Upper lobe of left lung (tissue), 6 donors: ENCODE measurements around the gene FAM53A. TPM values are rescaled to one million over a fixed set of nuclear protein-coding genes. Genes with fewer than 3 reads are reported as not detected.

Source experiments
- ATAC-seq, 2 donors: fragments of 200-7000 bp; cut with Tn5 transposase; one replicate each; pipeline ENCODE4 v1.9.1; 2022; ENCODE audit warnings: mild to moderate bottlenecking in 2 of 2, moderate library complexity in 2 of 2; ENCODE audit not compliant: low FRiP score in 2 of 2
- DNase-seq, 2 donors: peaks; one replicate each; pipeline ENCODE4 v3.0.0-alpha.2; 2019 to 2020
- H3K27ac ChIP-seq, 4 donors: fragments of 200-600 bp; sonication (generic); one replicate each; pipeline ENCODE4 v1.5.1; 2016 to 2019
- H3K27me3 ChIP-seq, 4 donors: fragments of 200-600 bp; sonication (generic); one replicate each; pipeline ENCODE4 v1.5.1; 2017 to 2019
- H3K36me3 ChIP-seq, 4 donors: fragments of 200-600 bp; sonication (generic); one replicate each; pipeline ENCODE4 v1.5.1; 2016 to 2019
- H3K4me1 ChIP-seq, 4 donors: fragments of 200-600 bp; sonication (generic); one replicate each; pipeline ENCODE4 v1.5.1; 2018 to 2019
- H3K4me3 ChIP-seq, 4 donors: fragments of 200-600 bp; sonication (generic); one replicate each; pipeline ENCODE4 v1.5.1; 2017 to 2019; ENCODE audit warnings: mild to moderate bottlenecking in 2 of 4, moderate library complexity in 1 of 4
- H3K9me3 ChIP-seq, 4 donors: fragments of 200-600 bp; sonication (generic); one replicate each; pipeline ENCODE4 v1.5.1; 2018 to 2019
- CTCF ChIP-seq, 6 experiments: fragments of 450-650 bp in 4 of 6; fragments of 200-600 bp in 2 of 6; sonication (generic) in 2 of 6; IDR thresholded peaks; one replicate each; pipeline ENCODE4 v1.5.1; 2016 to 2019; ENCODE audit warnings: antibody characterized with exemption in 6 of 6
- EP300 ChIP-seq, 4 donors: sonication (generic); formaldehyde crosslinking; IDR thresholded peaks; one replicate each; pipeline ENCODE4 v1.5.1; 2017; ENCODE audit warnings: antibody characterized with exemption in 4 of 4, control low read depth in 2 of 4
- POLR2A ChIP-seq, 4 donors: fragments of 450-650 bp; IDR thresholded peaks; one replicate each; pipeline ENCODE4 v1.5.1; 2016 to 2017; ENCODE audit warnings: antibody characterized with exemption in 4 of 4, mild to moderate bottlenecking in 2 of 4
- POLR2AphosphoS5 ChIP-seq, 2 donors: sonication (generic); formaldehyde crosslinking; IDR thresholded peaks; one replicate each; pipeline ENCODE4 v1.5.1; 2017; ENCODE audit warnings: antibody characterized with exemption in 2 of 2
- WGBS, 2 donors: methylation state at CpG; one replicate each; pipeline ENCODE4 v1.1.5; 2017 to 2018; 5-methylcytosine and 5-hydroxymethylcytosine counted together
- total RNA-seq, 6 donors: library from RNA; depleted of rRNA in 4 of 6; stranded (reverse); fragments of >200 nt in 4 of 6; gene quantifications; one replicate each; pipeline versions ENCODE4 v1.1.0 to v1.2.1, GENCODE V29; 2016 to 2021
- donor health status: DM: no; HTN: no; CAD: no; lungs with moderate emphysema.
- donor health status: DM: no; HTN: yes; CAD: no; lungs with severe emphysema.

Gene FAM53A
- total RNA-seq, 6 donors from 2014 or later, result 0.59 to 17.8 (median 2.5) TPM

GRCh38 chr4:1715002-1715758 is 31.1 kb upstream of the FAM53A start:
- H3K4me1 ChIP-seq, result peaks cover 35 to 57% (median 41%) of the 10 kb centered on the region in 4 donors
- WGBS, 2 donors, result 60 to 83% methylated on average over 10 to 15 of the region's 16 CpGs
- DNase-seq (no peak), ATAC-seq (no peak)
- H3K27ac ChIP-seq, result peak overlapping the region; percentile 16 to 49 (median 44)
- no peak for TF ChIP-seq POLR2AphosphoS5 (IDR thresholded peaks at IDR 0.05)
- no peak for TF ChIP-seq POLR2A (IDR thresholded peaks at IDR 0.05)
- TF ChIP-seq EP300 (IDR thresholded peaks at IDR 0.05), result no peak
- TF ChIP-seq CTCF (IDR thresholded peaks at IDR 0.05), result no peak
- H3K27me3 ChIP-seq, result no peaks in the 10 kb centered on the region
- H3K36me3 ChIP-seq, result peaks cover 0 to 25% (median 12%) of the 10 kb centered on the region in 4 donors
- no peak overlapping the region for H3K4me3 ChIP-seq
- no peaks in the 10 kb centered on the region for H3K9me3 ChIP-seq

GRCh38 chr4:1714303-1715001 is 30.3 kb upstream of the FAM53A start:
- Histone ChIP-seq H3K9me3 (no peaks in the 10 kb centered on the region), H3K4me3 (no peak overlapping the region), H3K27ac (peak overlapping the region; percentile 16 to 50 (median 44)), H3K4me1 (peaks cover 31 to 56% (median 39%) of the 10 kb centered on the region in 4 donors), H3K27me3 (no peaks in the 10 kb centered on the region), H3K36me3 (peaks cover 0 to 25% (median 12%) of the 10 kb centered on the region in 4 donors)
- 69 to 70% methylated on average over 9 of the region's 9 CpGs for WGBS, 2 donors
- no peak for ATAC-seq
- no peak for DNase-seq
- TF ChIP-seq POLR2A (IDR thresholded peaks at IDR 0.05), result no peak

GRCh38 chr4:1713003-1713851 is 29.1 kb upstream of the FAM53A start:
- ATAC-seq (peak; percentile 1 to 7), DNase-seq (no peak)
- H3K9me3 ChIP-seq, result no peaks in the 10 kb centered on the region
- no peak for TF ChIP-seq POLR2AphosphoS5 (IDR thresholded peaks at IDR 0.05)
- TF ChIP-seq POLR2A (IDR thresholded peaks at IDR 0.05), result no peak
- no peak for TF ChIP-seq CTCF (IDR thresholded peaks at IDR 0.05)
- no peak for TF ChIP-seq EP300 (IDR thresholded peaks at IDR 0.05)
- WGBS, 2 donors, result 20 to 44% methylated on average over 20 to 34 of the region's 35 CpGs
- no peaks in the 10 kb centered on the region for H3K27me3 ChIP-seq
- peak overlapping the region; percentile 97 to 100 (median 98) for H3K27ac ChIP-seq
- H3K36me3 ChIP-seq, result peaks cover 0 to 23% (median 11%) of the 10 kb centered on the region in 4 donors
- H3K4me1 ChIP-seq, result peaks cover 33 to 58% (median 41%) of the 10 kb centered on the region in 4 donors
- peak overlapping the region; percentile 85 to 97 (median 92) for H3K4me3 ChIP-seq

- peak; percentile 96 to 98 for ATAC-seq
- 0% methylated on average over 5 to 13 of the region's 98 CpGs for WGBS, 2 donors
These were observed 28.3 kb upstream of the FAM53A start, which contains the start of gene SLBP for GRCh38 chr4:1712216-1713002. TSS of gene SLBP (minus strand) at chr4:1712319. CDS start at chr4:1712188, 131 bp downstream.

More at GRCh38 chr4:1712216-1713002, 28.3 kb upstream of the FAM53A start, which contains the start of gene SLBP:
- Histone ChIP-seq H3K27ac (peak within 1 kb of the TSS; percentile 97 to 100 (median 98)), H3K36me3 (peaks cover 0 to 15% (median 7%) of the 10 kb centered on the region in 4 donors), H3K9me3 (no peaks in the 10 kb centered on the region), H3K4me1 (peaks cover 37 to 58% (median 42%) of the 10 kb centered on the region in 4 donors), H3K27me3 (no peaks in the 10 kb centered on the region), H3K4me3 (peak within 1 kb of the TSS; percentile 85 to 97 (median 92))
- peak; percentile 98 to 99 for DNase-seq
- TF ChIP-seq CTCF (IDR thresholded peaks at IDR 0.05), result peak in 2 of 6 experiments; percentile 21 to 34
- TF ChIP-seq POLR2AphosphoS5 (IDR thresholded peaks at IDR 0.05), result peak; percentile 68 to 75
- TF ChIP-seq POLR2A (IDR thresholded peaks at IDR 0.05), result peak in 3 of 4 donors; percentile 82 to 93 (median 89)
- TF ChIP-seq EP300 (IDR thresholded peaks at IDR 0.05), result peak in 1 of 4 donors; percentile 59
